HG02678 (cell line): ENCODE measurements around the gene RIGI.
"Not testable (repeated sequence)": the region's sequence is repeated elsewhere in the genome, so short reads cannot be mapped to it uniquely, and the experiment has no call there.

Experiments
- ATAC-seq: cut with Tn5 transposase; IDR thresholded peaks from one replicate; pipeline ENCODE4 v1.9.1; 2021; ENCODE audit warnings: mild to moderate bottlenecking, moderate library complexity; ENCODE audit not compliant: unreplicated experiment

The RIGI gene

GRCh38 chr9:32533336-32533735 lies 7.3 kb upstream of the RIGI start:
- no peak for ATAC-seq

DNA sequence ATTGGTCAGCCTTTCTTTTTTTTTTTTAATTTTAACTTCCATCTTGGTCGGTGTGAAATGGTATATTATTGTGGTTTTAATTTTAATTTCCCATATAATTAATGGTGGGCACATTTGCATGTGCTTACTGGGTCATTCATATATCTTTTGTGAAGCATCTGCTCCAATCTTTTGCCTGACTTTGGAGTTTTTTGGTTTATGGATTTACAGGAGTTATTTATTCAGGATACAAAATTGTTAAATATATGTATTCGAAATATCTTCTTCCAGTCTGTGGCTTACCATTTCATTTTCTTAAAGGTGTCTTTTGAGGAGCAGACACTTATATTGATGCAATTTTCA lies 682 bp upstream of the RIGI start:
- ATAC-seq, result no peak

DNA sequence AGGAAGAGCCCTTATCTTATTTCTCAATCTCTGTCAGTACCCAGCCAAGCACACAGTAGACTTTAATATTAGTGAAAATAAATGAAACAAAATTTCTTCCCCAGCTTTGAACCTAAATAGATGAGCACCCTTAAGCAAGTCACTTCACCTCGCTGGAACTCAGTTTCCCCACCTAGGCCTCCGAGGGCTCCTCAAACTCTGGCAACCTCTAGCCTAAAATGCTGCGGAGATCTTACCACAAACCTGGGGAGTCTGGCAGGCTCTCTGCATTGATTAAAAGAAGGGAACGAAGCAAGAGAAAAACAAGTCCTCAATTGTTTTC lies 326 bp downstream of the RIGI start:
- ATAC-seq, result no peak

DNA sequence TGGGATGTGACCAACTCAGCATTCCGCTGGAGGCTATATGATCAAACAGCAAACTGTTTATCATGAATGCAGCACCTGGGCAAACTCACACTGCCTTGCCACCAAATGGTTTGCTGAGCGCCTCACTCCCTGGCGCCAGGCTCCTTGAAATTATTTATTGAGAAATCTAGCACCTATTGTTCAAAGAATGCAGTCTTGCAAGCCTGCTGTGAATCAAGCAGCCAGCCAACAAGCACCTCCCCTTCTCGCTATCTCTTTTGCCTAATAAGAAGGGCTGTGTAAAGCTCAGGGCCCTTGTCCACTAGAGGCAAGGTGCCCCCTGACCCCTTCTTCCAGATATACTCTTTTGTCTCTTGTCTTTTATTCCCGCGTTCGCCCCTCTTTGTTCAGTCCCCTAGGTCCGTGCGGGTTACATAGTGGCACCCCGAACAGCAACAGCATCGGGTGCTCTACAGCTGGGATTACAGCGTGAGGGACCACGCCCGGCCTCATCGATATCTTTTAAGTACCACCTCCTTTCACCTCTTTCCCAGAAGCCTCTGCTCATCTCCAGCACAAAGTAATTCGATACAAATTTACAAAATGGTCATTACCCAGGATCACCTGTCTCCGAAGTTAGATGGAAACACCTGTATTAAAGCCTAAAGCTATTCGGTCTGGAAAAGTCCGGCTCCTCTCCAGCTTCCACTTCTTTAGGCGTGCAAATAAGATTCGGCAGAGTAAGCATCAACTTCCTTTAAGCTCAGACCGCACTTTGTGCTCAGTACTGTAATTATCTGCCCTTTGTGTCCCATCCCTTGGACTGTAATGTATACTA lies 896 bp downstream of the RIGI start:
- ATAC-seq, result peak; percentile 23

- not testable (repeated sequence) for ATAC-seq
Measured at GRCh38 chr9:32524558-32524891, 1.5 kb downstream of the RIGI start.

DNA sequence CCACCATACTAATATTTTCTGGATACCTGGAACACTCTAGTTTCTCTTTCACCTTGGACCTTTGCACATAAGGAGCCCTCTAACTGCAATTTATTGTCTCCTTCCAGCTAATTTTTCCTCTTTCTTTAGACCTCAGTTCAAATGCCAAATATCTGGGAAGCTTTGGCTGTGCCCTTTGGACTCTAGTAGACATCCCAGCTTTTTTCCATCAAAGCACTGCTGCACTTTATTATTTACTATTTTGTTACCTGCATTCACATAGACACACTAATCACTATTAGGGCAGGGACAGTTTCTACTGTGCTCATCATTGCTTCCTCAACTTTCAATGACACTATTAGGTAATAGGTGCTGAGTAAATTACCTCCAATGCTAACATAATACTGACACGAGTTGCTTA lies 2.1 kb downstream of the RIGI start:
- ATAC-seq, result no peak

DNA sequence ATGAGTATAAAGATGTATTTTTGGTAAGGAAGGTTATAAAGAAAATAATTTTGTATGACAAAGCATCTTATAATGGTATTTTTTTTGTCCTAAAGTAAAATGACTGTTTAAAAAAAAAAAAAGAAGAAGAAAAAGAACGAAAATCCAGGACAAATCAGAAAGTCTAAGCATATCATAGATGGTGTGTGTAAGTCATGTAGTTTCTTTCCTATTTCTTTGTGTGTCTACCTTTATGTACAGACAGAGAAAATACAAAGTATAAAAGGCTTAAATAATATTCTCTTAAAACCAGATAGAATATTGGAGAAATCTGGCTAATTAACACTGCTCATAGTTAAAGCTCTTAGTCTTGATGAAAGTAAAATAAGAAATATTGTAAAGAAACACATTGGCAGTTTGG lies 7.7 kb downstream of the RIGI start:
- no peak for ATAC-seq

DNA sequence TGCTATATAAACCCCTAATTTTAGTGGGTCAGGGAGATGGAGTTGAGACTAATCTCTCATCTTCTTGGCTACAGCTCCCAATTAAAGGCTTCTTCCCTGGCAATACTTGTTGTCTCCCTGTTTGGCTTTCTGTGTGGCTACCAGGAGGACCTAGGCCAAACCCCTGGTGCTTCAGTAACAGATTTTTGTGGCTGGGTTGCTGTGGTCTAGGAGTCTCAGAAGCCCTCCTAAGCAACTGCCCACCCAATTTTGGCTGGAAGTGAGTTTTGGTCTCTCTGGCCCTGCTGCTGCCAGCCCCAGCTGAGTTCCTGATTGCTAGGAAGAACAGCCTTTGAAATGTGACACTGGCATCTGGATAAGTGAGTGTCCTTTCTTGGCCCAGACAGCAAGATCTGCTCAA lies 9.8 kb downstream of the RIGI start:
- no peak for ATAC-seq

GRCh38 chr9:32508728-32509127 lies 17.3 kb downstream of the RIGI start:
- no peak for ATAC-seq

DNA sequence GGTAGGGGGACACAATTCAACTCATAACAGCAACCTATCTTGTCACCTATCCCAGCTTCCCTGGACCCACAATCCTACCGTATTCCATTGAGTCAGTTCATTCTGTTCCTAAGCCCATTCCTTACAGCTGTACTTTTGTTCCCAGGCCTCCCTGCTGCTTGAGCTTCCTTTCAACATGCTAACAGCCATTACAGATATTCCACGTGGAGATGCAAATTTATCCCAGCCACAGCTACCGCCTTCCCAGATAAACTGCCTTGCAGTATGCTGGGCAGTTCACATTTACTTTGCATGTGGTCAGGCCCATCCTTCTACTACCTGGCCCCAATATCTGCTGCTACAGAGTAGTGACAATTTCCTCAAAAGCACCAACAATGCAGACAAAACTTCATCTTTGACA lies 23.0 kb downstream of the RIGI start:
- no peak for ATAC-seq

DNA sequence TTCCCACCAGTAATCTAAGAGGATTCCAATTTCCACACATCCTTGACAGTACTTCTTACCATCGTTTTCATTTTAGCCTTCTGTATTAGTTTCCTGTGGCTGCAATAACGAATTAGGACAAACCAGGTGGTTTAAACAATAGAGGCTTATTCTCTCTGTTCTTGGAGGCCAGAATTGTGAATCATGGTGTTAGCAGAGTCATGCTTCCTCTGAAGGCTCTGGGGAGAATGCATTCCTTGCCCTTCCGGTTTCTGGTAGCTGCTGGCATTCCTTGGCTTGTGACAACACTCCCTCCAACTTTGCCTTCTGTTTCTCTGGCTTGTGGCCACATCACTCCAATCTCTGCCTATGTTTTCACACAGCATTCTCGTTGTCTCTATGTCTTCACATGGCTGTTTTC lies 23.5 kb downstream of the RIGI start:
- ATAC-seq, result no peak

GRCh38 chr9:32501868-32502267 lies 24.1 kb downstream of the RIGI start:
- ATAC-seq, result no peak

DNA sequence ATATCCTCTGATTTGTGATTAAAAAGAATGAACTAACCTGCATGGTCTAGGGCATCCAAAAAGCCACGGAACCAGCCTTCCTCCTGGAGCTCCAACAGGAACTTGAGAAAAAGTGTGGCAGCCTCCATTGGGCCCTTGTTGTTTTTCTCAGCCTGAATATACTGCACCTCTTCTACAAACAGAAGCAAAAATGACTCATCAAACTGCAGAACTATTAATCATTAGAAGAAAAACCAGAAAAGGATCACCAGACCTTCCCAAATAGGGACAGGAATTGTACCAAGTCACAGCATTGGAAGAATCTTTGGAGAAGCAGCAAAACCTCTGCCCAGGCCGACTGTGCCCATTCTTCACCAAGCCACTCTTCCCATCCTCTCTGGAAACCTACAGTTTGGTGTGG lies 25.2 kb downstream of the RIGI start:
- no peak for ATAC-seq

GRCh38 chr9:32497921-32498320 lies 28.1 kb downstream of the RIGI start:
- no peak for ATAC-seq

DNA sequence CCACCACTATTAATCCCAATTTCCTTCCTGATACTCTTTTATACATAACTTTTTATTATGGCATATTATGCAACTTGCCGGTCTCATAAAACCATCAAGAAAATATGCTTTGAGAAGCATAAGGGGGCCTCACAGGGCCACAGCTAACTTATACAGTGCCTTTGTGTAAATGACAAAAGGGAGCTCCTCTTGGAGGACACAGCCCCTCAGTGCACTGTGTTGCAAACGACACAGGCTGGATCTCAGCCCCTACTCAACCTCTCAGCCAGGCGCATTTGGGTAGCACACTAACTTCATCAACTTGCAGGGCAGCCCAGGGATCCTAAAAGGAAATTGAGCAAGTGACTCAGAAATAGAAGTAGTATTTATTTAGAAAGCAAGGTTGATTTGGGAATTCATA lies 35.4 kb downstream of the RIGI start:
- no peak for ATAC-seq

DNA sequence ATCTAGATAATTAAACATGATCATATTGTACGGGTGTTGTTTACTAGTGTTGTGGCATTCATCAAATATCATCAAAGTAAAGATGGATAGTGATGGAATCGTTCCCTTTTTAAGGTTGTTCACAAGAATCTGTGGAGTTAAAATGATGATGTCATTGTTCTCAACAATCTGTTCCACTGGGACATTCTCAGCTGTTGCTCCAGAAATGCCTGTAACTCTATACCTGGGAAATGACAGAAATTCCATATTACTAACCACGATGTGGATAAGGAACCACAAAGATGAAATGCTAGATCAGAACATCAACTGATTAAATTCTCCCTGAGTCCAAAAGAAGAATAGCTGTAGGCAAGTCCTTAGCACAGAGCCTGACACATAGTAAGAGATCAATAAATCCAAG lies 38.0 kb downstream of the RIGI start:
- ATAC-seq, result no peak

DNA sequence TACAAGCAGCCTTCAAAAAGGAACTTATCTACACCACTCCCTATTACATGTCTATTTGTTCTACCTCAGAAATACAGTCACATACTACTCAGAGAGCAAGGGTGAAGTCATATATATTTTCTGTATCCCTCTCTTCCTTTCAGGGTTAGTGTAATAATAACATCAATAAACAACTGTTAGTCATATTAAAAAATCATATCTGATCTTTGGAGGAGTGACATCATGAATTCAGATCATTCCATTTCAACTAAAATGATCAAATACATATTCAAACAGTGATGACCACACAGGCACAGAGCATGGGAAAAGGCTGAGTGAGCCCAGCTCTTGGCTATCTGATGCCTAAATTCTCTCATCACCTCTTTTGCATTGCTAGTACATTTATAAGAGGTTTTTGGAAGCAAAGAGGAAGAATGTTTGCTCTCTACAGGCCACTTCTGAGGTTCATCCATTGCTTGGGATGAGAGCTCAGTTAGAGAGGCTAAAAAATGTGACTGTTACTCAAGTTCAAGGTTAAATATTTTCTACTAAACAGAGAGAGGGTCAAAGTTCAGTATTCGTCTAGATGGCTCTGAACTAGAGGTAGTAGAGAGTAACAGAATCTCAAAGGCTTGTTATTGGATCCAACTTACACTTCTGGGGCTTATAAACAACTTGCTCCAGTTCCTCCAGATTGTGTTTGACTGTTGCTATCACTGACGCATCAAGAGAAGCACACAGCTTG lies 39.0 kb downstream of the RIGI start:
- no peak for ATAC-seq

- ATAC-seq, result no peak
Measured at GRCh38 chr9:32483343-32483742, 42.7 kb downstream of the RIGI start.
